CD14-positive monocyte (primary cell): ENCODE results near the gene PKP4. TPM values are rescaled to one million over a fixed set of nuclear protein-coding genes. Genes with fewer than 3 reads are reported as not detected.

Experiments
- DNase-seq, 3 donors: peaks; one replicate each; pipeline ENCODE4 v3.0.0-alpha.2; 2011 to 2022
- H2AFZ ChIP-seq: 2 replicates; pipeline ENCODE4 v1.6.0; 2012; ENCODE audit warnings: mild to moderate bottlenecking, low read depth, low read length, inconsistent platforms; ENCODE audit not compliant: insufficient read depth, poor library complexity, severe bottlenecking
- H3K27ac ChIP-seq, 2 donors: 1 replicate in 1 of 2; 2 replicates in 1 of 2; pipeline ENCODE4 v1.5.1; 2012 to 2013; ENCODE audit warnings: low read length in 2 of 2, control low read depth in 1 of 2, inconsistent platforms in 1 of 2, low read depth in 1 of 2, mild to moderate bottlenecking in 1 of 2
- H3K27me3 ChIP-seq, 2 donors: one replicate each; pipeline versions ENCODE4 v1.6.0 to v1.6.1; 2011 to 2013; ENCODE audit warnings: low read length in 2 of 2; ENCODE audit not compliant: control insufficient read depth in 2 of 2, insufficient read depth in 2 of 2
- H3K36me3 ChIP-seq, 2 donors: replicated peaks in 1 of 2; 1 replicate in 1 of 2; 2 replicates in 1 of 2; pipeline versions ENCODE4 v1.5.1 to v1.6.1; 2012 to 2013; ENCODE audit warnings: low read length in 2 of 2, control low read depth in 1 of 2, inconsistent platforms in 1 of 2, mild to moderate bottlenecking in 1 of 2; ENCODE audit not compliant: insufficient read depth in 2 of 2, control insufficient read depth in 1 of 2
- H3K4me1 ChIP-seq, 2 donors: 1 replicate in 1 of 2; 2 replicates in 1 of 2; pipeline versions ENCODE4 v1.5.1 to v1.6.1; 2012 to 2013; ENCODE audit warnings: low read length in 2 of 2, control low read depth in 1 of 2, inconsistent platforms in 1 of 2, mild to moderate bottlenecking in 1 of 2, moderate library complexity in 1 of 2; ENCODE audit not compliant: insufficient read depth in 2 of 2, control insufficient read depth in 1 of 2
- H3K4me2 ChIP-seq: replicated peaks from 2 replicates; pipeline ENCODE3; 2012; ENCODE audit warnings: low read length, moderate library complexity, mild to moderate bottlenecking; ENCODE audit not compliant: poor library complexity, severe bottlenecking; ENCODE audit errors: extremely low read depth
- H3K4me3 ChIP-seq, 3 experiments: fragments of 200-600 bp in 1 of 3; sonication (generic) in 1 of 3; replicated peaks in 1 of 3; 1 replicate in 2 of 3; 2 replicates in 1 of 3; pipeline ENCODE4 v1.5.1; 2011 to 2013; ENCODE audit warnings: low read length in 3 of 3, mild to moderate bottlenecking in 3 of 3, control low read depth in 2 of 3, low read depth in 2 of 3, inconsistent platforms in 1 of 3, moderate library complexity in 1 of 3
- H3K79me2 ChIP-seq: 2 replicates; pipeline ENCODE4 v1.6.0; 2012; ENCODE audit warnings: mild to moderate bottlenecking, control low read depth, inconsistent platforms, low read length, moderate library complexity; ENCODE audit not compliant: insufficient read depth
- H3K9ac ChIP-seq: 2 replicates; pipeline ENCODE4 v1.6.0; 2017; ENCODE audit warnings: low read length, mild to moderate bottlenecking; ENCODE audit not compliant: insufficient read depth, poor library complexity, severe bottlenecking
- H3K9me3 ChIP-seq, 2 donors: replicated peaks in 1 of 2; 1 replicate in 1 of 2; 2 replicates in 1 of 2; pipeline versions ENCODE4 v1.5.1 to v1.6.1; 2012 to 2013; ENCODE audit warnings: low read length in 2 of 2, control low read depth in 1 of 2; ENCODE audit not compliant: control insufficient read depth in 1 of 2, insufficient read depth in 1 of 2
- H4K20me1 ChIP-seq: 2 replicates; pipeline ENCODE4 v1.6.0; 2012; ENCODE audit warnings: mild to moderate bottlenecking, low read length, control low read depth, moderate library complexity; ENCODE audit not compliant: insufficient read depth
- H3K27ac Mint-ChIP-seq, 7 donors: one replicate each; pipeline ENCODE4 v1.8.0; 2020; ENCODE audit warnings: mild to moderate bottlenecking in 7 of 7, mixed read lengths in 7 of 7, moderate library complexity in 6 of 7, inconsistent platforms in 2 of 7
- H3K27me3 Mint-ChIP-seq, 3 donors: one replicate each; pipeline ENCODE4 v1.8.0; 2021 to 2022; ENCODE audit warnings: low read depth in 3 of 3, mild to moderate bottlenecking in 3 of 3, mixed read lengths in 3 of 3, moderate library complexity in 3 of 3, inconsistent platforms in 1 of 3
- H3K36me3 Mint-ChIP-seq, 2 donors: one replicate each; pipeline ENCODE4 v1.8.0; 2020; ENCODE audit warnings: mixed read lengths in 2 of 2, inconsistent platforms in 1 of 2, mild to moderate bottlenecking in 1 of 2
- H3K4me1 Mint-ChIP-seq: one replicate; pipeline ENCODE4 v1.8.0; 2020; ENCODE audit warnings: mild to moderate bottlenecking, mixed read lengths
- H3K4me3 Mint-ChIP-seq, 2 donors: one replicate each; pipeline ENCODE4 v1.8.0; 2020; ENCODE audit warnings: mild to moderate bottlenecking in 2 of 2, mixed read lengths in 2 of 2, moderate library complexity in 1 of 2
- H3K9me3 Mint-ChIP-seq, 7 donors: one replicate each; pipeline ENCODE4 v1.8.0; 2020 to 2022; ENCODE audit warnings: mixed read lengths in 7 of 7, mild to moderate bottlenecking in 6 of 7, moderate library complexity in 6 of 7, inconsistent platforms in 2 of 7
- CTCF ChIP-seq: fragments of 200-600 bp; IDR thresholded peaks from one replicate; pipeline ENCODE4 v1.8.0; 2022; ENCODE audit warnings: antibody characterized with exemption, mild to moderate bottlenecking
- WGBS: methylation state at CpG from one replicate; pipeline ENCODE4 v1.1.5; 2013; ENCODE audit warnings: missing lambda C conversion rate; ENCODE audit not compliant: insufficient coverage; 5-methylcytosine and 5-hydroxymethylcytosine counted together
- intact Hi-C, 2 donors: fragments of 100-400 bp; cut with micrococcal nuclease; formaldehyde crosslinking; loops; one replicate each; pipeline versions ENCODE4 v1.15.0 to v1.15.1; 2023
- polyA plus RNA-seq, 3 donors: library from polyadenylated mRNA; depleted of rRNA in 1 of 3; unstranded in 2 of 3; stranded (reverse) in 1 of 3; fragments of 300-500 nt in 2 of 3; fragments of >200 nt in 1 of 3; fragmentation: Illumina TruSeq in 2 of 3; gene quantifications; 1 replicate in 2 of 3; 2 replicates in 1 of 3; pipeline ENCODE4 v1.2.3, GENCODE V29; 2012 to 2021

The PKP4 gene
- polyA plus RNA-seq, 3 donors = 0.33 to 9.4 (median 0.73) TPM

DNA sequence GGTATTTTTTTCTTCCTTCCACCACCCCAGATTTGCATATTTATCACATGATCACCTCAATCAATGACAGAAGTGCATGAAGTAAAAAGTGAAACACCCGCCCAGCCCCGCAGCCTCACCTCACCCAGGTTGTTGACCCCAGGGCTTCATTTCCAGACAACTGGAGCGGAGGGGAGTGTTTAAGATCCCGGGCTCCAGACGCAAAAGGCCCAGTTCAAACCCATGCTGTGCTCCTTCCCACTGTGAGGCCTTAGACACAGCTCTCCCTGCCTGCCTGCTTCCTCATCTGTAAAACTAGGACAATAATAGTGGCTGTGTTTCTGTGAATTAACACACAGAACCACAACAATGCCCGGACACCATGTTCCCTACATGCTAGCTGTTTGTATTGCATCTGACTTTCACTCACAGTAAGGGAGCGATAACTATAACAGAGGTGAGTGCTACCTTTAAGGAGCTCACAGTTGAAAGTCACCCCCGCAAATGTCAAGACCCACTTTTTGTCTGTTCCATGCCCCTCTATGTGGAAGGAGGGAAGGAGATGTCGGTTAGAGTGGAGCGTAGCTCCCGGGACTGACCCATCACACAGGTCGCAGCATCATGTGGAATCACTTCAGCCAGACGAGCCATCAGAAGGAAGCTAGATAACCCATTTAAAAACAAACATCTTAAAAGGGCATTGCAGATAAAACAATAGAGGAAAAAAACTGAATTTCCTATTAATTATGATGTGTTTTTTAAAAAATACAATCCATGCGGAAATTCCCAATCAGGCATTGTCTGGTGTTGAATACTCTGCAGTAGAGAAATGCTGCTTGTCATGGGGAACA is 260.8 kb downstream of the PKP4 start:
- Histone ChIP-seq H4K20me1 (no peaks in the 10 kb centered on the region), H3K9ac (no peak overlapping the region), H2AFZ (no peak overlapping the region), H3K27ac (no peak overlapping the region), H3K4me1 (no peaks in the 10 kb centered on the region), H3K9me3 (peaks cover 0 to 6% of the 10 kb centered on the region in 2 donors), H3K27me3 (no peaks in the 10 kb centered on the region), H3K4me2 (no peak overlapping the region), H3K36me3 (no peaks in the 10 kb centered on the region), H3K79me2 (no peaks in the 10 kb centered on the region), H3K4me3 (no peak overlapping the region)
- no peak for TF ChIP-seq CTCF
- intact Hi-C loops = no loop called here
- H3K9me3 Mint-ChIP-seq = peaks cover 4 to 11% (median 8%) of the 10 kb centered on the region in 7 donors
- peaks cover 0 to 2% (median 2%) of the 10 kb centered on the region in 3 donors for H3K27me3 Mint-ChIP-seq
- no peaks in the 10 kb centered on the region for H3K4me1 Mint-ChIP-seq
- H3K36me3 Mint-ChIP-seq = no peaks in the 10 kb centered on the region
- DNase-seq = no peak
- H3K4me3 Mint-ChIP-seq = no peak overlapping the region
- WGBS = 100% methylated on average over 4 of the region's 14 CpGs
- no peak overlapping the region for H3K27ac Mint-ChIP-seq

DNA sequence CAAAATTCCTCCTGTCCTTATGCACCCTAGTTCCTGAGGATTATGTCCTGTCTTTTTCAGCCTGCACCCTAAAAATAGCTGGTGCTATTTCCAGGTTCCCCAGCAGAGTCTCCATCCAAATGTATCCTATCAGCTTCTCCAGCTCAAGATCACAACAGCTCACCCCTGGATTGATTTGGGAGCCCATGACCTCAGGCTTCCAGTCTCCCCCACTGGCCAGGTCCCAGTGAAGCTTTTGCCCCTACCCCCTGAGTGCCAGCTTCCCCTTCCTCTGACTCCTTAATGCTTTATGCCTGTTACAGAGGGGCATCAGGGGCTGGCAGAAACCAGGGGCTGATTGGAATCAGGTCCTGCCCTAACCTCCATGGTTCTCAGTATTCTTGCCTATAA is 261.4 kb downstream of the PKP4 start:
- intact Hi-C loops = no loop called here
- Histone ChIP-seq H3K79me2 (no peaks in the 10 kb centered on the region), H3K27ac (no peak overlapping the region), H3K36me3 (no peaks in the 10 kb centered on the region), H4K20me1 (no peaks in the 10 kb centered on the region), H3K4me2 (no peak overlapping the region), H3K4me3 (no peak overlapping the region), H3K9me3 (peaks cover 0 to 6% of the 10 kb centered on the region in 2 donors), H3K9ac (no peak overlapping the region), H3K4me1 (no peaks in the 10 kb centered on the region), H3K27me3 (no peaks in the 10 kb centered on the region), H2AFZ (no peak overlapping the region)
- no peak for DNase-seq
- H3K4me3 Mint-ChIP-seq = no peak overlapping the region
- H3K4me1 Mint-ChIP-seq = no peaks in the 10 kb centered on the region
- peaks cover 4 to 10% (median 8%) of the 10 kb centered on the region in 7 donors for H3K9me3 Mint-ChIP-seq
- TF ChIP-seq CTCF = no peak
- H3K27ac Mint-ChIP-seq = no peak overlapping the region
- no peaks in the 10 kb centered on the region for H3K36me3 Mint-ChIP-seq
- H3K27me3 Mint-ChIP-seq = peaks cover 0 to 2% (median 2%) of the 10 kb centered on the region in 3 donors
